SU-DHL-6 (cell line): ENCODE measurements around the gene FARS2.

Experiments
- CTCF ChIP-seq: fragments of 200-600 bp; sonication (generic); IDR thresholded peaks from one replicate; pipeline ENCODE4 v1.5.1; 2017; ENCODE audit warnings: antibody characterized with exemption, mild to moderate bottlenecking, low read length, moderate library complexity; ENCODE audit not compliant: insufficient read depth, poor library complexity, severe bottlenecking
- EZH2phosphoT487 ChIP-seq: fragments of 200-600 bp; sonication (generic), shearing (Covaris generic); conservative IDR thresholded peaks from 2 replicates; pipeline ENCODE4 v1.6.1; 2018; ENCODE audit warnings: mild to moderate bottlenecking, antibody characterized with exemption, low read length, moderate library complexity, mixed read lengths

- no peak for TF ChIP-seq EZH2phosphoT487
- TF ChIP-seq CTCF = no peak
These were observed 164.5 kb downstream of the FARS2 start for GRCh38 chr6:5425797-5426196.
